ENCODE results near the gene SFR1.

SFR1 gene

GRCh38 chr10:104120512-104120902 lies 1.5 kb upstream of the SFR1 start:
- Histone ChIP-seq H3K4me3 (ENCODE audit: low read depth, low read length) (peak overlapping the region; percentile 94), H3K36me3 (no peaks in the 10 kb centered on the region), H3K27ac (peak overlapping the region; percentile 93), H3K9me3 (ENCODE audit: severe bottlenecking) (no peaks in the 10 kb centered on the region), H3K27me3 (ENCODE audit: insufficient read depth, low read depth, severe bottlenecking) (no peaks in the 10 kb centered on the region)
- DNase-seq: no peak
- no peak for TF ChIP-seq CTCF (IDR thresholded peaks at IDR 0.05; ENCODE audit: low read depth, low read length)

- DNase-seq: peak; percentile 70
- TF ChIP-seq CTCF (IDR thresholded peaks at IDR 0.05; ENCODE audit: low read depth, low read length): no peak
- peak overlapping the region; percentile 94 for H3K4me3 ChIP-seq (ENCODE audit: low read depth, low read length)
- H3K9me3 ChIP-seq (ENCODE audit: severe bottlenecking): no peaks in the 10 kb centered on the region
- H3K36me3 ChIP-seq: no peaks in the 10 kb centered on the region
- peak overlapping the region; percentile 93 for H3K27ac ChIP-seq
- no peaks in the 10 kb centered on the region for H3K27me3 ChIP-seq (ENCODE audit: insufficient read depth, low read depth, severe bottlenecking)
These were observed 977 bp upstream of the SFR1 start for GRCh38 chr10:104120903-104121484.

GRCh38 chr10:104122225-104123107 lies 495 bp downstream of the SFR1 start:
- no peaks in the 10 kb centered on the region for H3K27me3 ChIP-seq (ENCODE audit: insufficient read depth, low read depth, severe bottlenecking)
- TF ChIP-seq CTCF (IDR thresholded peaks at IDR 0.05; ENCODE audit: low read depth, low read length): no peak
- no peaks in the 10 kb centered on the region for H3K9me3 ChIP-seq (ENCODE audit: severe bottlenecking)
- peak overlapping the region; percentile 85 for H3K4me3 ChIP-seq (ENCODE audit: low read depth, low read length)
- H3K36me3 ChIP-seq: no peaks in the 10 kb centered on the region
- DNase-seq: no peak
- peak overlapping the region; percentile 92 for H3K27ac ChIP-seq

- Histone ChIP-seq H3K27me3 (ENCODE audit: insufficient read depth, low read depth, severe bottlenecking) (no peaks in the 10 kb centered on the region), H3K9me3 (ENCODE audit: severe bottlenecking) (no peaks in the 10 kb centered on the region), H3K4me3 (ENCODE audit: low read depth, low read length) (no peak overlapping the region), H3K27ac (no peak overlapping the region), H3K36me3 (no peaks in the 10 kb centered on the region)
- no peak for TF ChIP-seq CTCF (IDR thresholded peaks at IDR 0.05; ENCODE audit: low read depth, low read length)
- DNase-seq: no peak
These were observed 1.4 kb downstream of the SFR1 start for GRCh38 chr10:104123397-104123796.

- no peaks in the 10 kb centered on the region for H3K36me3 ChIP-seq
- peak; percentile 13 for DNase-seq
- H3K9me3 ChIP-seq (ENCODE audit: severe bottlenecking): no peaks in the 10 kb centered on the region
- TF ChIP-seq CTCF (IDR thresholded peaks at IDR 0.05; ENCODE audit: low read depth, low read length): peak; percentile 31
- H3K4me3 ChIP-seq (ENCODE audit: low read depth, low read length): no peak overlapping the region
- H3K27ac ChIP-seq: no peak overlapping the region
- no peaks in the 10 kb centered on the region for H3K27me3 ChIP-seq (ENCODE audit: insufficient read depth, low read depth, severe bottlenecking)
These were observed 5.4 kb downstream of the SFR1 start for GRCh38 chr10:104127411-104127810.

Data from WERI-Rb-1 (cell line).